GM21529 (cell line): ENCODE results near the gene TBCD.

Experiments used
- ATAC-seq: cut with Tn5 transposase; IDR thresholded peaks from one replicate; pipeline ENCODE4 v1.9.1; 2021; ENCODE audit not compliant: unreplicated experiment

Gene TBCD

DNA sequence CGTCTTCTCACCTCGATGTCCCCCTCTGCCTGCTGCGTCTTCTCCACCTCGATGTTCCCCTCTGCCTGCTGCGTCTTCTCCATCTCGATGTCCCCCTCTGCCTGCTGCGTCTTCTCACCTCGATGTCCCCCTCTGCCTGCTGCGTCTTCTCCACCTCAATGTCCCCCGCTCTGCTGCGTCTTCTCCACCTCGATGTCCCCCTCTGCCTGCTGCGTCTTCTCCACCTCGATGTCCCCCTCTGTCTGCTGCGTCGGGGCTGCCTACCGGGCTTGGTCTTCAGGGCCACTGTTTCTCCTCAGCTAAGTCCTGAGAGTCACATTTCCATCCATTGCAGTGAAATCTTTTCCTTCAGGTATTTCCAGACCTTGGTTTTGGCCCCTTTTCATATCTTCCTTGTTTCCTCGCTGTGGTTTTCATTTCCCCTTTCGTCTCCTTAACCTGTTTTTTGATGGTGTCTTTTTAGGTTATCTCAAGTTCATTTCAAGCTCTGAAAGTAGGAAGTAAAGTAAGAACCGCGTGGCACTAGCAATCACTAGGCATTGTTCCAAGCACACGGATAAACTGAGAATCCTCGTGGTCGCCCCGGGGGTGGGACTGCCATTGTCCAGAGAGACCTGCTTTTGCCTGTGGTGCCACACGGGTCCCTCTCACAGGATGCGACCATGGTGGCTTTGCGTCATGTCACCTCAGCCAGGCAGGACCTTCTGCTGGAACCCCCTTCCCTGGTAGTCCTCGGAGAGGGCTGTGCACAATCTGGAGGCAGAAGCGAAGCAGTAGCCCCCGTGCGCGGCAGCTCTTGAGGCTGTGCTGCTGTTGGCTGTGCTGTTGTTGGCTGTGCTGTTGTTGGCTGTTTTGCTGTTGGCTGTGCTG is 97.4 kb downstream of the TBCD start:
- no peak for ATAC-seq

DNA sequence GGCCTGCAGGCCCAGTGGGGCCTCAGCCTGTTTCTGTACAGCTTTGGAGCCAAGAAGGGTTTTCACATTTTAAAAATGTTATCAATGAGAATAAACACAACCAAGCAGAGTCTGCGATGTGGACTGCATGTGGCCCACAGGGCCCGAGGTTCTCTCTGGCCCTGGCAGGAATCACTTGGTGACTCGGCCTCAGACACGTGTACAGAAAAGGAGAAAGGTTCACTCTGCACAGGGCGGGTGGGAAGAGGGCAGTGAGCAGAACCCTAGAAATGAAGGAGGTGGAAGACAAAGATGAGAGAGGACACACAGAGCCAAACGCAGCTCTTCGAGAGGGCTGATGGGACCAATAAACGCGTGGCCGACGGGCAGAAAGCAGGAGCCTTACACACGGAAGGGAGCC is 99.5 kb downstream of the TBCD start:
- no peak for ATAC-seq

DNA sequence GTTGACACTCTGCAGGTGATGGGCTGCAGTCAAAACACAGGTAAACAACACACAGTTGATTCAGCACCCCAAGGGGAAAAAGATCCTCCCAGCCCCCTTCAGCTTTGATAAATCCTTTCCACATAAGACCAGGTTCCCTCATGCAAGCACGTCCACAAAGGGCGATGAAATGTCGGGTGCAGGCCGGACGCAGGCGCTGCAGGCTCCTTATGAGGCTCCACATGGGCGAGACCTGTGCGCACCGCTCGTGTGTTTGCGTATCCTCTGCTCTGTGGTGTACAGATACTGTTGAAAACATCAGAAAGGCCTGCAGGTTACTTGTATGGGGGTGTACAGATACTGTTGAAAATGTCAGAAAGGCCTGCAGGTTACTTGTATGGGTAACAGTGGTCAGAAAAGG is 102.4 kb downstream of the TBCD start:
- no peak for ATAC-seq

DNA sequence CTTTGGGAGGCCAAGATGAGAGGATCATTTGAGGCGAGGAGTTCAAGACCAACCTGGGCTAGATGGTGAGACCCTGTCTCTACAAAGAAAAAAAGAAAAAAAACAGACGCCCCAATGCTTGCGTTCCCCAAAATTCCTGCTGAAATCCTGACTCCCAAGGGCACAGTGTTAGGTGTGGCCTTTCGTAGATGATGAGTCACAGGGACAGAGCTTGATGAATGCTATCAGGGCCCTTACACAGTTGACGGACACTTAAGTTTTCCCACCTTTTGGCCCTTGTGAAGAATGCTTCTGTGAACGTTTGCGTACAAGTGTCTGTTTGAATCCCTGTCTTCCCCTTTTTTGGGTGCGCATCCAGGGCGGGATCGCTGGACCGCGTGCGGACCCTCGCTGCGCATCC is 104.5 kb downstream of the TBCD start:
- no peak for ATAC-seq

DNA sequence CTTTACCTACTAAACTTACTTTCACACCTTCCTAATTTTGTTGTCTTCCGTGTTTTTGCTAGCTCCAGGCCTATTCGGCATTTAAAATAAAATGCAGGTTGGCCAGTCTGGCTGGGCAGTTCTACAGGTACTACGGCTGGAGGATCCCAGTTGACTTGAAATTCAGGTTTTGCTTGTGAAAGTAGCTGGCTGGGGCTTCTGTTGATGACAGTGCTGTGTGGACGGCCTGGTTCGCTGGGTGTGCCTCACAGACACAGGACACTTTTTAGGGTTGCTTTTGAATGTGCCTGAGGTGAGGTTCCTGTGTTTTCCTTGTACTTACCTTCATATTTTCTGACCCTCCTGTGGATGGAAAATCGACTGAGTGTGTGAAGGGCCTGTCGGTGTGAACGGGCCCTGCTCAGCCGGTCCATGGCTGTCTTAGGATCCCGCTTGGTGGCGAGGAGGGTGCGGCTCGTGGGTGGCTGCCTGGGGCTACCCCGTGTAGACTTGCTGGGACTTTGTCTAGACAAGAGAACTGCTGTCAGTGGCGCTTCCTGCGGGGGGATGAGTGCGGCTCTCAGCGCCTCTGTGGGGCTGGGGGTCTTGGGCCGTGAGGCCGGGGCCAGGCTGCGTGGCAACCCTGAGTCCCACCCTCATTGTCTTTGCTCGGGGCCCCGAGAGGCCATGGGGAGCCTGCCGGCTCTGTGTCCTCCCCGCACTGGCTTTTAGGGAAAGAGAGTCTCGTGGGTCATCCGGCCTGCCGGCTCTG is 106.7 kb downstream of the TBCD start:
- ATAC-seq, result no peak

DNA sequence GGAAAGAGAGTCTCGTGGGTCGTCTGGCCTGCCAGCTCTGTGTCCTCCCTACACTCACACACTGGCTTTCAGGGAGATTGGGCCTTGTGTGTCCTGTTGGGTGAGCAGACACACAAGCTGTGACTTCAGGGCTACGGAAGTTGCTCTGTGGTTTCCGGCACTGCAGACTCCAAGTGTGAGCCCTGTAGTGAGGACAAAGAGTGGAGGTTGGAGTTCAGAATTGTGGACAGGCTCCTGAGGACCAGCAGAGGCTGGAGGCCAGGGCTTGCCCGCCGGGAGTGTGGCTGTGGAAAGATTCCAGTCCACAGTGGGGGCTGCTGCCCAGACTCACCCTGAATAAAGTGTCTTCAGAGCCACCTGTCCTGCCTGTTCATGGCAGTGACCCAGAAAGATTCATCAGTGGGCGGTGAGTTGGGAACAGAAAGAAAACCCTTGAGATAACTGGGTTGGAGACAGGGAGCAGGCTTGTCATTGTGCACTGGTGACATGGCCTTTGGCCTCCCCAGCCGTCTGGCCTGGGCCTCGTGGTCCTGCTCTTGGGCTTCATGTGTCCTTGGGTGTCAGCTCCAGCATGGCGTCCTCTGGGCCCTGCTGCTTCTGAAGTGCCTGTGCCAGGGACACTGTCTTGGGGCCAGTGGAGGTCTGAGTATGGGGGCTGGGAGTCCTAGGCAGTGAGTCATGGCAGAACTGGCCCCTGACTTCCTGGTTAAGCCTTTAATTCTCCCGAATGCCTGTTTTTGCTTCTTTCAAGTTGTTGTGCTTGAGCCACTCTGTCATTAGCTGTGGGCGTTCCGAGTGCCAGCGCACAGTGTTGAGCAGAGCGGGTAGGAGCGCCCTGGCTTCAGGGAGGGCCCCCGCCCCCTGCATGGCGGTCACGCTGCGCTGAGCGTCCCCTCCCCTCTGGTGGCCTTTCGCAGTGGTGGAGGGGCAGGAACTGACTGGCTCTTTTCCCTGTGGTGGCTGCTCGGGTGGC is 107.9 kb downstream of the TBCD start:
- no peak for ATAC-seq

DNA sequence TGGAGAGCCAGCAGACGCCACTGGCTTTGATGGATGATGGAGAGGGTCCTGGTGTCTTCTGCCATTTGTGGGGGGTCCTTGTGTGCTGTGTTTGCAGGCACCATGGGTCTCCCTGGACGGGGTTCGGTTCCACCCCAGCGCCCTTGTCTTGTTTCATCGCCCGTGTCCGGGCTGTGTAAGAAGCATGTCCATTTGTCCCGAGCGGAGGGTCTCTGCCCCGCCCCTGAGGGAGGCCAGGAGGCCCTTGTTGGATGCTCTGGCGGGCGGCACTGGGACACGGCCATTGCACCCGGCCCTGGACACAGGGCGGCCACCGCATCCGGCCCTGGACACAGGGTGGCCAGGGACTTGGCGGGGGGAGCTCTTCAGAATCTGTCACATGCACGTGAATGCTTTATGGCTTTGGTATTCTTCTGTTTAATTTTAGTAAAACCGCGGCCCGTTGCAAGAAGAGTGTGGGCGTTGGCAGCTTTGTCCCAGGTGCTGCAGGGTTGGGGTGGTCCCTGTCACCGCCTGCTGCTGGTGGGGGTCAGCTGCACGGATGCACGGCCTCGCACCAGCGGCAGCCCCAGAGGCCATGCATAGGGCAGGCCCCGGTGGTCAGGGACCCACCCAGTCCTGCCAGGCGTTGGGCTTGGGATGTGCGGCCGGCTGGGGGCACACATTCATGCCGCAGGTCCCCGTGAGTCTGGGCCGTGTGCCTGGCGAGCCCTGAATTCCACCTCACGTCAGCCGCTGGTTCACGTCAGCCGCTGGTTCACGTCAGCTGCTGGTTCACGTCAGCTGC is 108.9 kb downstream of the TBCD start:
- no peak for ATAC-seq

DNA sequence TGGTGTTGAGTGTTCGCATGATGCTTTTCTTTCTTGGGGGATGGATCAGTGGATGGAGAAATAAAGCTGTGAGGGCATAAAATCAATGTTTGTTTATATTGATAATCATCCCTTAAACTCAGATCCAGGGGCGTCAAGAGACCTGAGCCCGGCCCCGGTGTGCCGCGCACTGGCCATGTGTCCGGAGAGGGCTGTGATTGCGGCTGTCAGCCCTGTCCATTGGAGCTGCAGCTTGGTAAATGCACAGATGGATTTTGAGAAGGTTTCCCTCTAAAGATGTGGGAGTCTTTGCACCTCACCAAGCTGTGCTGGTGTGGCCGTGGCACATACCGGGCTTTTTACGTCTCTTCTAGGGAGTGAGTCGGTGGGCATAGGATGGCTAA is 109.5 kb downstream of the TBCD start:
- no peak for ATAC-seq

DNA sequence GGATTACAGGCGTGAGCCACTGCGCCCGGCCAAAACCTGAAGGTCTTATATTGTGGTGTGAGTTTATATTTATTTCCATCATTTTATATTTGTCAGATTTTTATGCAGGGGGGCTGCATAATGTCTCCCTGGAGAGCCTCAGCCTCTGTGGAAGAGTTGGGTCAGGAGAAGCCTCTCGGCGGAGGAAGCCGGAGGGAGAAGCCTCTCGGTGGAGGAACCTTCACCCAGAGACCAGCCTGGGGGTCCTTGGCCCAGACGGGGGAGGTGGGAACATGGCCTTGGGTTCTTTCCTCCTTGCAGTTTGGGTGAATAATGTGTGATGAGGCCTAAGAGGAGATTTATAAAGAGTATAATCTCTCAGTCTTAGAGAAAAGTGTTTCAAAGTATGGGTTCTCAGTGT is 110.3 kb downstream of the TBCD start:
- ATAC-seq, result no peak

DNA sequence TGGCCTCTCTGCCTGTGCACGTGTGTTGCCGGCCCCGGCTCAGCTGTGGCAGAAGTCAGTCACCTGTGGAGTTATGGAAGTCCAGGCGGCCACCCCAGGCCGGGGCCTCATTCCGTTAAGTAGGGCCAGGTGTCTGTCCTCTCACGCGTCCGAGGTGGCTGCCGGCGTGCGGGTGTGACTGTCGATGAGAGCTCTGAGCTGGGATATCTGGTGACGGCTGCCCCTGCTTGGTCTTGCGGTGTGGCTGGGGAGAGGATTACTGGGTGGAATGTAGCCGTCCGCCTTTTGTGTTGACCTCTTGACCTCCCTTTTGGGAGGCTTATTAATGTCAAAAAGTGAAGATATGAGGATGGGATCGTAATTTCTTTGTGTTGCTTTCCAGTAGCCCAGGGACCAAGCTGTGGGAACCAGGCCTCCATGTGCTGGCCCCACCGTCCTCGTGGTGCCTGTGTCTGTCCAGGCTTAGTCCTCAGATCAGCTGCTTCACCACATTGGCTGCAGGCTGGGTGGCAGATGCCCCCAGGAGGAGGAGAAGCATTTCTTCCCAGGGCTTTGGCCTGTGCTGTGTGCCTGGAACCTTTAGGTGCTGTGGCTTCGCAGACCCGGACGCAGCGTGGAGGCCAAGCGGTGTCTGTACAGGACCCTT is 111.0 kb downstream of the TBCD start:
- no peak for ATAC-seq

DNA sequence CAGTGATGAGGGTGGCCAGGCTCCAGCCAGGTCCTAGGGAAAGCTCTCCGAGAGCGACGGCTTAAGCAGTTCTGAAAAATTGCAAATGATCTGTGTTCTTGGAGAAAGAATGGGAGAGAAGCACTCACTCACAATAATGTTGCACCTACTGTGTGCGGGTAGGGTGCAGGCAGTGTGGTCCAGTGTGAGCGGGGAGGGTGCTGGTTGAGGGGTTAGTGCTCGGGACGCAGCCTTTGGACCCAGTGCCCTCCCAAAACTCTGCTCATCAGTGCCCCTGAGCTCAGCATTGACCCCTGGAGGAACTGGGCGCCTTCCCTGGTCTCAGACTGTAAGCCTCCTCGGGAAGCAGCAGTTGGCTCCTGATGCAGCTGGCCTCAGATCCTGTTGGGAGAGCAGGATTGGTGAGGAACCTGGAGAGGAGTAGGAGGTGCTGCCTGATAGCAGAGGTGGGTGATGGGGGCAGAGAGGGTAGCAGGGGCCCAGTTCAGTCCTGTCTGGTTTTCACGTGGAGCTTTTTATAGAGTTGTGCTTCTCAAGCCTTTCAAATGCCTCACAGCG is 111.6 kb downstream of the TBCD start:
- no peak for ATAC-seq

DNA sequence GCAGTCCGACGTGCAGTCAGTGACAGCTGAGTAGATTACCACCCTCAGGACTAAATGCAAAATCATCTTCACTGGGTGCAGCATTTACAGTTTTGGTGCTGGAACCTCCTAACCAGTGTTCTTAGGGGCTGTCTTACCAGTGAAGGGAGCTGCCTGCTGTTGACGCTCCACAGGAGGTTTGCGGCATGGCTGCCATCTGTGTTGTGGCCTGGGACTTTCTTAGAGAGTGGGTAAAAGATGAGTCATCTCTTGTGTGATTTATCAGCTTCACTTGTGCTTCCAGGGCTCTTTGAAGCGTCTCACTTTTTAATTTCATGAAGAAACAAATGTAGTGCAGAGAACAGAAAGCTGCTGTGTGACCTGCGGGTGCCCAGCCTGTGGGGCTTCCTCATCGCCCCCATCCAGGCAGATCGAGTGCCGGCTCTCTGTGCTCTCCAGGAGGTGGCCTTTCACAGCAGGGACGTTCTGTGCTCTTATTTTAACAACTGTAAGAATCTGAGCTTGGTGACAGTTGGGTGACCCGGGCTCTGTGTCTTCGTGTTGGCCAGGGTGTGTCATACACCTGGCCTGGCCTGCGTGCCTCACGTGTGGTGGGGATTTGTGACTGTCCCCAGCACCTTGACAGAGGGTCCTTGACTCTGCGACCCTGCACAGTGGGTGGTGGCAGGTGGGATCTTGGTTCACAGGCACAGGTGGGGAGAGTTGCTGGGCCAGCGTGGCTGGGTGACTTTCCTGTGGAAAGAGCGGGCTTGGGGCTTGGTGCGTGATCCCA is 112.3 kb downstream of the TBCD start:
- ATAC-seq, result peak; percentile 84

DNA sequence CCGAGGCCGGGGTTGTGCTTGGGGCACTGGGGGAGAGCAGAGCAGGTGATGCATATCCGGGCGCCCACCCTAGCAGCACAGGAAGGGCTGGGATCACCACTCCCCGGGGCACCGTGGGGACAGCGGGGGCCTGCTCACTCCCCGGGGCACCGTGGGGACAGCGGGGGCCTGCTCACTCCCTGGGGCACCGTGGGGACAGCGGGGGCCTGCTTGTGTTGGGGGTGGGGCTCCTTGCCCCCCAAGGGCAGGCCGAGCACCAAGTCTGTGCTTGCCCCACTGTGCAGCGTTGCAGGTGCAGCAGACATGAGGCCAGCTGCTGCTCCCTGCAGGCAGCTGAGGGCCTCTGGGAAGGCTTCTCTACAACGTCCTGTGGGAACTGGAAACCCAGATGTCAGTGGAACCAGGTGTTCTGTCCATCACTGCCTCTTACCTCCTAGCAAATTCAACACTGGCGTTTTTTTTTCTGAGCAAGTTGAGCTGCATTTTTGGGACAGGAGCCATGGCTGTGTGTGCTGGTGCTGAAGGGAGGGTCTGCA is 112.9 kb downstream of the TBCD start:
- no peak for ATAC-seq

DNA sequence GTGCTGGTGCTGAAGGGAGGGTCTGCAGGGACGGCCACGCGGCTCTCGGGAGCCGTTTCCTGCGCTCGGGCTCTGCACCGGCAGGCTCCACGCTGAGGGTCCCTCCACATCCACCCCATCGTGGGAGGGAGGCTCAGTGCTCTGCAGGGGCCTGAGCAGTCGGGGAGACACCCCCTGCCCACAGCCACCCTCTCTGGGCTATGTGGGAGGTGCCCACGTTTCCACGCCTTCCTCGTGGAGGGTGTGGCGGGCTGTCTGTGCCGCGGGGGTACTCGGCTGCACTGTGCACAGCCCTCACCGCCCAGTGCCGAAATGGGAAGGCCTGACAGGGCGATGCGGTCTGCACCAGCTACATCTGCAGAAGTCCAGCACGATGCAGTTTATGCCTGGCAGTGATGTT is 113.4 kb downstream of the TBCD start:
- no peak for ATAC-seq

DNA sequence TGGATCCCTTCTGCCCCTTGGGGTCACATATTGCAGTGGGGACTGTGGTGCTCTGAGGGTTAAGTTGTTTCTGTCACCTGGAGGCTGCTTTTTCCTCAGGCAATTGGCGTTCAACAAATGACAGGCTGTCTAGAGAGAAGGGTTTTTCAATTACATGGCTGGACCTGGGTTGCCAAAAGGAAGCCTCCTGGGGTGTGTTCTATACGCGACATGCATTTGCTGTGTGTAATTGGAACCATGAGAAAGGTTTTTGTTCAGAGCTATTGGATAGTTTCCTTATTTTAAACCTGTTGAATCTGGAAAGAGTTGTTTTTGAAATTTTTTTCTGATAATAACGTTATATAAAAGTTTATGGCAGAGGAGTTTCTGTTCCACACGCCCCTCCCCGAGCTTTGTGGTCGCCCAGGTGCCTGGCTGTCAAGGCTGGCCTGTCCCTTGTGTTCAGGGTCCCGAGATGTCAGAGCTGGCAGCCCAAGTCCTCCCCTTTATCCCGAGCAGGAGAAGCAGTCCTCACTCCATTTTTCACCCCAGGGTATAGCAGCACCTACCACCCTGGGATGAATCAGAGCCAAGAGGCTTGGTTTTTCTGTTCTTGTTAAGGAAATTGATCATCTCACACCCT is 114.0 kb downstream of the TBCD start:
- ATAC-seq, result no peak

DNA sequence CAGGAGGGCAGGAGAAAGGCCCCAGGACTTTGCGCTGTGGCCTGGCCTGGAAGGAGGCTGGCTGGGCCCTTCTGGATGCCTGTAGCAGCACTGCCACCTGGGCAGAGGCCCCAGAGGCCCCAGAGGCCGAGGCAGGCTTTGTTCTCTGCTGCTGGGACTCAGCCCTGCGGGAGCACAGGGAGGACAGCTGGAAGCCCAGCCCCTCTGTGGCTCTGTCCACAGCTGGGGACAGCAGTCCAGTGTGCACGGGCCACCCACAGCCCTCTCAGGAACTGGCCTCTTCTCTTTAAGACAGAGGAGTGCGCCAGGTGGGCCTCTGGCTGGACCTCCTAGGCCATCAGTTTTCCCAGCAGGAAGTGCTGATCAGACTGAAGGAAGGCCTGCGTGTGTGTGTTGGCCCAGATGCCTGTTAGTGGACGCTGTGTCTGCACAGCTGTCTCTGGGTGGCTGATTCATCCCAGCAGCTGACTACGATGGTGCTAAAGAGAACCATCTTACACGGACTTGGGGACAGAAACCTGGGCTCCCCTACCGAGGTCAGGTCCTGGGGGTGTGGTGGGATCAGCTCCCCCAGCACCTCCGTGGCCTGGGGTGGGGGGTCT is 114.8 kb downstream of the TBCD start:
- no peak for ATAC-seq

DNA sequence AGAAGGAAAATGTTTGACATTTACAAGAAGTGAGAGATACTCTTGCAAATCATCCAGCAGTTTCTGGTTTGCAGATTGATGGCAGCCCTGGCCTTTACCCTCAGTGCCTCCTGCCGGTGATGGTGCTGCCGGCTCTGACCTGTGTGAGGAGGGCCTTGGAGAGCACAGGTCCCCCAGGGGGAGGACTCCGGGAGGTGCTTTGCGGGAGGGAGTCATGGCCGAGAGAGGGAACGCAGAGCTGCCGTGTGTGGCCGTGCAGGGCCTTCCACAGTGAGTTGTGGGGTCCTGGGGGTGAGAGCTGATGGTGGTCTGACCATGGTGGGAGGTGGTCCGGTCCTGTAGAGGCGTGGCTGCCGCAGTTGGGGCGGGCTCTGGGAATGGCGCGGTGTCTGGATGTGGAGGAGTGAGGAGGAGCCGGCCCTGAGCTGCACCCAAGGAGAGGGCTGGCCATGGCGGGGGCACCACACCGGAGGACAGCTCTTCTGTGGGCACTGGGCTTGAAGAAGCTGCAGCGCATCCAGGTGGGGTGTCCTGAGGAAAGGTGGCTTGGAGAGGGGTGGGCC is 116.0 kb downstream of the TBCD start:
- ATAC-seq, result no peak
